Esophagus mucosa (tissue), 1 donor: Measurements from ENCODE around the gene GADD45B. TPM values are rescaled to one million over a fixed set of nuclear protein-coding genes. Genes with fewer than 3 reads are reported as not detected.
"Not testable (repeated sequence)": the region's sequence is repeated elsewhere in the genome, so short reads cannot be mapped to it uniquely, and the experiment has no call there.

ENCODE experiments used
- ATAC-seq: fragments of 200-7000 bp; cut with Tn5 transposase; one replicate; pipeline ENCODE4 v1.9.1; 2020
- total RNA-seq: library from RNA; stranded (reverse); gene quantifications from one replicate; pipeline ENCODE4 v1.2.4, GENCODE V29; 2023
- donor health status: DM: yes; HTN: yes; CAD: no.

Gene GADD45B
- total RNA-seq, 1 donor from 2014 or later: 26.3 TPM

GRCh38 chr19:2469915-2470200 lies 6.1 kb upstream of the GADD45B start:
- ATAC-seq: not testable (repeated sequence)

- ATAC-seq: peak; percentile 34
These were observed 1.5 kb upstream of the GADD45B start for GRCh38 chr19:2474232-2475017.

- ATAC-seq: peak; percentile 9
These were observed 767 bp upstream of the GADD45B start for GRCh38 chr19:2475018-2475701.

- ATAC-seq: peak; percentile 0
These were observed 669 bp downstream of the GADD45B start for GRCh38 chr19:2476451-2477140.

GRCh38 chr19:2477141-2477710 lies 1.3 kb downstream of the GADD45B start:
- ATAC-seq: peak; percentile 34

DNA sequence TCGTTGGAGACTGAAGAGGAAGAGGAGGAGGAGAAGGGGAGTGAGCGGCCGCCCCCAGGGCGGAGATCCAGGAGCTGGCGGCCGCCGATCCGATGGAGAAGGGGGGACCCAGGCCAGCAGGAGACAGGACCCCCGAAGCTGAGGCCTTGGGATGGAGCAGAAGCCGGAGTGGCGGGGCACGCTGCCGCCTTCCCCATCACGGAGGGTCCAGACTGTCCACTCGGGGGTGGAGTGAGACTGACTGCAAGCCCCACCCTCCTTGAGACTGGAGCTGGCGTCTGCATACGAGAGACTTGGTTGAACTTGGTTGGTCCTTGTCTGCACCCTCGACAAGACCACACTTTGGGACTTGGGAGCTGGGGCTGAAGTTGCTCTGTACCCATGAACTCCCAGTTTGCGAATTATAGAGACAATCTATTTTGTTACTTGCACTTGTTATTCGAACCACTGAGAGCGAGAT lies 1.8 kb downstream of the GADD45B start:
- ATAC-seq: no peak

GRCh38 chr19:2478278-2478755 lies 2.4 kb downstream of the GADD45B start:
- ATAC-seq: peak; percentile 38

DNA sequence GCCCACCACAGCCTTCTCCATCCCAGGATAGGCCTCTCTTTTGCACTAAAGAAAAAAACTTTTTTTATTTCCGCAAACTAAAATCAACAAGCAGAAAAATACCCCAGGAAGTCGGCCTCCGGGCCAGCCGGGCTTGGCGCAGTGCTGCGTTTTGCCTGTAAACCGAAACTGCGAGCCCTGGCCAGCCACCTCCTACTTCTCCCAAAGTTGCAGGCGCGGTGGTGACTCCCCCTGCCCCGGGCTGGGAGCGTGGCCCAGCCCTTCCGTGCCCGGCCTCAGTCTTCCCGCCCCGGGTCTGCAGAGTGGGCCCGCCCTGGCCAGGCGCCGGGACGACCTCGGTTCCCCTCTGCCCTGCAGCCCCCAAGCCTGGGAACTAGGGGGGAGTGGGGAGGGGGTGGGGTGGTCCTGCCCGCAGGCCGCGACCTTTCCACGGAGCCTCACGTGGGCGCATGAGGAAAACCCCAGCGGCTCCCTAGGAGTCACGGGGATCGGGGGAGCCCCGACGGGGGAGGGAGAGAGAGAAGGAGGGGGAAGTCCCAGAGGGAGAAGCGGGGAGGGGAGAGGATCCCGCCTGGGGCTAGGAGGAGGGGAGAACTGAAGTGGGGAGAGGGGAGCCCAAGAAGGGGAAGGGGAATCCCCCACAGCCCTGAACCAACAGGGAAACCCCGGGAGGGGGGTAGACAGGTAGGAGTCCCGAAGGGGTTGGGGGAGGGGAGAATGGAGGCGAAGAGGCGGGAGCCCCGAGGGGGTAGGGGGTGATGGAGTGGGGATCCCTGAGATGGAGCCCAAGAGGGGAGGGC lies 3.0 kb downstream of the GADD45B start:
- ATAC-seq: peak; percentile 53

DNA sequence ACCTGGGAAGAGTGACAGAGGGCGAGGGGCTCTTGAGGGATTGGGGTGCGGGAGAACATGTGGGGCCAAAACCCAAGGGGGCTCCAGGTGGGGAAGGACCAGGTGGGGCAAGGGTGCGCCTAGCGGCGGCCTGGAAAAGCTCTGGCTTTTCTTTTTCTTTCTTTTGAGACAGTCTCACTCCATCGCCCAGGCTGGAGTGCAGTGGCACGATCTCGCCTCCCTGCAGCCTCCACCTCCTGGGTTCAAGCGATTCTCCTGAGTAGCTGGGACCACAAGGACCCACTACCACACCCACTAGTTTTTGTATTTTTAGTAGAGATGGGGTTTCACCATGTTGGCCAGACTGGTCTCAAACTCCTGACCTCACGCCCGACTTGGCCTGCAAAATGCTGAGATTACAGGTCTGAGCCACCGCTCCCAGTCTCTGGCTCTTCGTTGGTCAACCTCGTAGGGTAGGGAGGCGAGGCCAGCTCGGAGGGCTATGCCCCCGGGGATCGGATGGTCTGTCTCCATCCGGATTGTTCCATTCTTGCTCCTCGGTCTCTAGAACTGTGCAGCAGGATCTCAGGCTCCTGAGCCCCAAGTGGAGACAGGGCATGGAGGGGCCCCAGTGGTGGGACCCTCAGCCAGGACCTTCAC lies 3.7 kb downstream of the GADD45B start:
- no peak for ATAC-seq

DNA sequence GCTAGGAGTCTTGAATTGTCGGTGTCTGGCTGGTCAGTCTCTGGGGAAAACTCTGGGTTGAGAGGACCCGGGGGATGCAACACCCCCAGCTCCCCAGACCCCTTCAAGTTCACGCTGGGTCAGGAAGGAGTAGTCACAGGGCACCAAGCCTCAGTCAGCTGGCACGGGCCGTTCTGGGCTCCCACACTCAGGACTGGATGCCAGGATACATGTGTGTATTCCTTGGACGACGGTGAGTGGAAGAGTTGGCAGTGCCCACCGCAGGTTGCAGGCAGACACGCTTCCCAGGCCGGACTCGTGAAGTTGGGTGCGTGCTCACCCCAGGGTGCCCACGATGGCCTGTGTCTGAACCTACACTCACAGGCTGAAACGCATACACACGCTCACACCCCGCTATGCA lies 5.5 kb downstream of the GADD45B start:
- no peak for ATAC-seq

- ATAC-seq: no peak
These were observed 6.6 kb downstream of the GADD45B start for GRCh38 chr19:2482354-2483038.

- no peak for ATAC-seq
These were observed 7.2 kb downstream of the GADD45B start for GRCh38 chr19:2483084-2483483.

GRCh38 chr19:2483484-2484151 lies 7.7 kb downstream of the GADD45B start:
- no peak for ATAC-seq

- ATAC-seq: no peak
These were observed 8.4 kb downstream of the GADD45B start for GRCh38 chr19:2484178-2484937.

GRCh38 chr19:2485428-2485827 lies 9.5 kb downstream of the GADD45B start:
- no peak for ATAC-seq

GRCh38 chr19:2487090-2487489 lies 11.2 kb downstream of the GADD45B start:
- no peak for ATAC-seq

GRCh38 chr19:2487842-2488241 lies 11.9 kb downstream of the GADD45B start:
- no peak for ATAC-seq

DNA sequence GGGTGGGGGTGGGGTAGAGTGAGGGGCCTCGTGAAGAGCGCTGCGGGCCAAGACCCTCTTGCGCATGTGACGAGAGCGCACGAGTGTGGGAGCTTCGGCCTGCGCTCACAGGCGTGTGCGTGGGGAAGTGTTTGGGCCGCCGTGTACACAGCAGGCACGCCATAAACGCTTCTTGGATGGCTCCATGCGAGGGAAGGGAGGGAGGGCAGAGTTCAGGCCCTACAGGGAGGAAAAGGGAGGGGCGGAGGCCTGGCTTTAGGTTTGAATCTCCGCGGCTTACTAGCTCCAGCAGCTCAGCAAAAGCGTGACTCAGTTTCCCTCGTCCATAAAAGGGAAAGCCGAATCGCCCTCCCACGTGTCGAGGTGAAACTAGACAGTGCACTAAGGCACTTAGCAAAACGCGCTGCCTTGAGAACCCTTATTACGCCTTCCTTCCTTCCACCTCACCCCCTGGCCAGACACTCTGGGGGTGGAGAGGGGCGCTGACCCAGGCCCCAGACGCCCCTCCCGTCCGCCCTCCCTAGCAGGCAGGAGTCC lies 12.5 kb downstream of the GADD45B start:
- peak; percentile 12 for ATAC-seq
